Activated T-helper 9 cell treated with anti-CD3 and anti-CD28 coated beads, Interleukin-2, amount 50 U/mL, for 16 hours (primary cell): Measurements from ENCODE around the gene CHMP1A.

Source experiments
- DNase-seq: peaks from one replicate; pipeline ENCODE4 v3.0.0-alpha.2; 2020; ENCODE audit warnings: low read depth

Gene CHMP1A

GRCh38 chr16:89623511-89624261, 33.8 kb downstream of the CHMP1A start:
- no peak for DNase-seq

GRCh38 chr16:89621698-89622409, 35.7 kb downstream of the CHMP1A start:
- no peak for DNase-seq

- no peak for DNase-seq
These were observed 36.3 kb downstream of the CHMP1A start for GRCh38 chr16:89621136-89621697.

GRCh38 chr16:89620406-89620841, 37.1 kb downstream of the CHMP1A start:
- DNase-seq, result no peak

GRCh38 chr16:89619840-89620239, 37.7 kb downstream of the CHMP1A start:
- DNase-seq, result no peak

- no peak for DNase-seq
These were observed 39.2 kb downstream of the CHMP1A start for GRCh38 chr16:89618109-89618998.

- DNase-seq, result no peak
These were observed 40.5 kb downstream of the CHMP1A start for GRCh38 chr16:89617036-89617435.

GRCh38 chr16:89616623-89617022, 40.9 kb downstream of the CHMP1A start:
- no peak for DNase-seq

- DNase-seq, result peak; percentile 17
These were observed 41.9 kb downstream of the CHMP1A start for GRCh38 chr16:89615596-89616090.

- no peak for DNase-seq
These were observed 42.3 kb downstream of the CHMP1A start for GRCh38 chr16:89615176-89615575.

GRCh38 chr16:89613954-89614459, 43.5 kb downstream of the CHMP1A start:
- no peak for DNase-seq

GRCh38 chr16:89613231-89613953, 44.1 kb downstream of the CHMP1A start, which contains the start of gene DPEP1:
TSS of gene DPEP1 (plus strand) at chr16:89613642. CDS start at chr16:89630411, 16,769 bp downstream.
- DNase-seq, result no peak

GRCh38 chr16:89612415-89613166, 44.9 kb downstream of the CHMP1A start:
- no peak for DNase-seq

- no peak for DNase-seq
These were observed 47.4 kb downstream of the CHMP1A start for GRCh38 chr16:89610108-89610453.

- DNase-seq, result no peak
These were observed 49.4 kb downstream of the CHMP1A start for GRCh38 chr16:89607937-89608740.

GRCh38 chr16:89607453-89607852, 50.1 kb downstream of the CHMP1A start:
- no peak for DNase-seq

GRCh38 chr16:89606006-89606405, 51.5 kb downstream of the CHMP1A start:
- no peak for DNase-seq

GRCh38 chr16:89605186-89605970, 52.1 kb downstream of the CHMP1A start:
- no peak for DNase-seq

GRCh38 chr16:89604764-89605163, 52.7 kb downstream of the CHMP1A start:
- no peak for DNase-seq
